Effector CD4-positive, alpha-beta T cell (primary cell): ENCODE measurements around the gene MLXIP.
"Not testable (repeated sequence)": the region's sequence is repeated elsewhere in the genome, so short reads cannot be mapped to it uniquely, and the experiment has no call there.

Source experiments
- DNase-seq: peaks from one replicate; pipeline ENCODE4 v3.0.0-alpha.2; 2020

The MLXIP gene

DNA sequence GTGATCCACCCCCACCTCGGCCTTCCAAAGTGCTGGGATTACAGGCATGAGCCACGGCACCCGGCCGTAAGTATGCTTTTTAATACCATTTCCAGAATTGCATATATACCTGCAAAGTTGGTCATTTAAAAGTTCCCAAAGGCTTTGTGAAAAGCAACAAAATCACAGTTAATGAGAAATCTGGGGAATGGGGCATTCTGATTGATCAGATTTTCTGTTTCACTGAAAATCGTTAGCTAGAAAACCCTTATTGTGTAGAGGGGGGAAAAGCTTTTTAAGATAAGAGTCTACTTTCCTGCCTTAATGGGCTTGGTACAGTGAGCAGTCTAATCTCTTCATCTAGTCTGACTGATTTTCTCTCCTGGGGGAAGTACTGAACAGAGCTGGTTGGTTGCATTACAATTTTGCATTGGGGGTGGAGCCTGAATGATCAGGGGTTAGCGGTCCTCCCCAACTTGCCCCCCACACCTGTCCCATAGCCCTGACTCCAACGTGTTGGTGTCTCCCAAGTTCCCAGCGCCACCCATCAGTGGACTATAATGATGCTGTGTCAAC is 71.6 kb downstream of the MLXIP start:
- DNase-seq = no peak

DNA sequence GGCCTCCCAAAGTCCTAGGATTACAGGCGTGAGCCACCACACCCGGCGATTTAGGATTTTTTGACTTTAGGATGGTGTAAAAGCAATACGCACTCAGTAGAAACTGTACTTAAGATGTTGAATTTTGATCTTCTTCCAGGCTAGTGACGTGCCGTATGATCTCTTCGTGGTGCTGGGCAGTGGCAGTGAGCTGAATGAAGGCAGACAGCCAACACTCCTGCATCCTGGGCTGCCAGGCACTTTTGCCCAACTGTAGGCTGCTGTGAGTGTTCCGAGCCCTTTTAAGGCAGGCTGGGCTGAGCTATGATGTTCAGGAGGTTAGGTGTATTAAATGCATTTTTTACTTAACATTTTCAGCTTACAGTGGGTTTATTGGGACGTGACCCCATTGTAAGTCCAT is 74.2 kb downstream of the MLXIP start:
- DNase-seq = no peak

GRCh38 chr12:122155705-122156104 is 77.1 kb downstream of the MLXIP start:
- no peak for DNase-seq

- DNase-seq = no peak
Measured at GRCh38 chr12:122158700-122159285, 80.2 kb downstream of the MLXIP start.

DNA sequence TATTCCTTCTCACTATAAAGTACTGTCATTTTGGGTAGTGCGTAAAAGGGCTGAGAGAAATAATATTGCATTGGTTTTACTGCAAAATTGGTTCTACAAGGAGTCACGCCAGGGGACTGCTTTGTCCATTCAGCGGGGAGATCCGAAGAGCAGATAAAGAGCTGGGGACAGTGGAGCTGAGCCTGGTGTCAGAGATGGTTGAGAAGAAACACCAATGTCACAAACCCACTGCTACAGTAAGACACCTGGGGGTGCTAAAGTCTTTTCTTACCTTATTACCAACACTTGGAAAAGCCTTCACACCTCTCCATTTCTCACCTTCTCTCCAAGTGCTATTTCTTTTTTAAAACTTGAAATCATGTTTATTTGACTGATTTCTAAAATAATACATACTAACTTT is 81.3 kb downstream of the MLXIP start:
- DNase-seq = no peak

- no peak for DNase-seq
Measured at GRCh38 chr12:122160761-122161160, 82.2 kb downstream of the MLXIP start.

DNA sequence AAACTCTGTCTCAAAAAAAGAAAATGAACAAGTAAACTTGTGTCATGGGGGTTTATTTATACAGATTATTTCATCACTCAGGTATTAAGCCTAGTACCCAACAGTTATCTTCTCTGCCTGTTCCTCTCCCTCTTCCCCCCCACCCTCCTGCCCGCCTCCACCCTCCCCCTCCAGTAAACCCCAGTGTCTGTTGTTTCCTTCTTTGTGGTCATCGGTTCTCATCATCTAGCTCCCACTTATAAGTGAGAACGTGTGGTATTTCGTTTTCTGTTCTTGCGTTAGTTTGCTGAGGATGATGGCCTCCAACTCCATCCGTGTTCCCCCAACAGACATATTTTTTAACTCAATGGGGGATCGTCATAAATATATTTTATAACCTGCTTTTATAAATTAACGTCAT is 83.1 kb downstream of the MLXIP start:
- no peak for DNase-seq

GRCh38 chr12:122162976-122163375 is 84.4 kb downstream of the MLXIP start:
- no peak for DNase-seq

- no peak for DNase-seq
Measured at GRCh38 chr12:122166422-122167349, 88.1 kb downstream of the MLXIP start.

DNA sequence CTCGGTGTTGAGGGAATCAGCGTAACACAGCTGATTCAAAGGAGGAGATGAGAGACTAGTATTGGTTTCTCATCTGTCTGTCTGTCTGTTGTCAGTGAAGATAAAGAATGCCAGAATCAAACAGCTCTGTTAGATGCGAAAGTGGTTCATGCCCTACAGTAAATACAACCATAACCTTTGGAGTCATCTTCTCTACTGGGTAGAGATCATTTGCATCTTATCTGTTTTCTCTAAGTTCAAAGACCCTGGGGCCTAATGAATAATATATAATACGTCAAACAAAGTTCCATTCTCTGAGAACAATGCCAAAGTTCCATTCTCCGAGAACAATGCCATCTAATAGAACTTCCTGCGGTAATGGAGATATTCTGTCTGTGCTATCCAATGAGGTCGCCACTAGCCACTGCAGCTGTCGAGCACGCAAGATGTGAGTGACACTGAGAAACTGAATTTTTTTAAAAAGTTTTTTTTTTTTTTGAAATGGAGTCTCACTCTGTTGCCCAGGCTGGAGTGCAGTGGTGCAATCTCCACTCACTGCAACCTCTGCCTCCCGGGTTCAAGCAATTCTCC is 88.9 kb downstream of the MLXIP start:
- no peak for DNase-seq

DNA sequence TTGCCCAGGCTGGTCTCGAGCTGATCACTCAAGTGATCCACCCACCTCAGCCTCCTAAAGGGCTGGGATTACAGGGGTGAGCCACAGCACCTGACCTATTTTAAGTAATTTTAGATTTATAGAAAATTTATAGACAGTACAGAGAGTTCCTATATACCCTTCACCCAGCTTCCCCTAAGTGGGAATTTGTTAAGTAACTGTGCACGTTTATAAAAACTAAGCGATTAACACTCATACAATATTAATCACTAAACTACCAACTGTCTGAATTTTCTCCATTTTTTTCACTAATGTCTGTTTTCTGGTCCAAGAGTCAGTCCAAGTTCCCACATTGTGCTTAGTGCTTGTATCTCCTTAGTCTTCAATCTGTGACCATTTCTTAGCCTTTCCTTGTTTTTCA is 89.9 kb downstream of the MLXIP start:
- no peak for DNase-seq

GRCh38 chr12:122171399-122171798 is 92.8 kb downstream of the MLXIP start:
- DNase-seq = no peak

DNA sequence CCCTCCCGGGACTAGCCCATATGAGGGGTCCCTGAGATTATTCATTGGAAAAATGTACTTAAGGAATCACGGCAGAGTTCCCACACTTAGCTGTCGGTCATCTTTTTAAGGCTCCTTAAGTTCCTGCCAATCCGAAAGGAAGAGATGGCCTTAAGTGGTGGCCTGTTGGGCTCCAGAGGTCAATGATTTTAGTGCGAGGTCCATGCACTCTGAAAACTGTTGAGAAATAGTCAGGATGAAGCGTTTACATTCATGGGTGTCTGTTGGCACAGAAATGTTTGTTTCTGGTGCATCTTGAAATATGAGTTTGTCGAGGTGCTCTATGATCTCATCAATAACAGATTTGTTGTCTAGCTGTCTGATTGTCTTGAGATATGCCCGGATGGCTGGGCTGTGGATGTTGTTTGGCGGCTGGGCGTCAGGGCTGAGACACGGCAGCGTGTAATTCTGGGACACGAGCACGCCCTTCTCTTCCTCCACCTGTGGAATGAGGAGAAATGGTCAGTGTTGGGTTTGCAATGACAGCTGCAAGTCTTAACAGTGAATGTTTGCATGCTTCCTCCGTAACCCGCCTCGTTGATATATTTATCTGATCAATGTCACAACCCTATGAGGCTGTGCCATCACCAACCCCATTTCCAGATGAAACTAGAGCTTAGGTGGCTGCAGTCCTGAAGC is 93.8 kb downstream of the MLXIP start:
- no peak for DNase-seq

GRCh38 chr12:122174155-122174845 is 95.7 kb downstream of the MLXIP start, which contains the start of gene IL31:
IL31 (minus strand) TSS chr12:122174221; CDS start chr12:122174172, 49 bp downstream.
- DNase-seq = no peak

GRCh38 chr12:122176473-122176872 is 97.9 kb downstream of the MLXIP start:
- not testable (repeated sequence) for DNase-seq

DNA sequence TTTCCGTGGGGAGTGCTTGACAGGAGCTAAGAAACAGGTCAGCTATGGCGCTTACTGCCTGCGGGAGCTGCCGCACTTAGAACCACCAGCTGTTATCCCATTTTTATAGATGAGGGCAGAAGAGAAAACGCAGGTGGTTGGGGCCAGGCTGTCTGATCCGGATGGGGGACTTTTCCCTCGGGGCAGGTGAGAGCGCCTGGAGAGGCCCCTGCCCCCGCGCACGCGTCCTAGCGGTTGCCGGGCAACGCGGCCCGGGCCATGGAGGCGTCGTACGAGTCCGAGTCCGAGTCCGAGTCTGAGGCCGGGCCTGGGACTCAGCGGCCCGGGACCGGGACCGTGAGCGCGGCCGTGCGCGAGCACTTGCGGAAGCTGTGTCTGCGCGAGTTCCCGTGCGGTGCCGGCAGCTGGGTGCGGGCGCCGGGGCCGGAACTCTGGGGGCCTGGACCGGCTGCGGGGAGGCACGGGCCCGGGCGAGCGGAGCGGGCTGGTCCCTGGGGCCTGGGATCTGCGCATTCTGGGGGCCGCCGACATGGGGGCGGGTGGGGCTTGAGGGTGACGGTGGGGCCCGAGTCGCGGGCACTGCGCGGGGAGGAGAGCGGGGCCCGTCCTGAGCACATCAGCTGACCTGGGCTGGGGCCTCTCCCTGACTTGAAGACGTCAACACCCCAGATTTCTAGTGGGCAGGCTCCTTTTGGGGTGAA is 104.5 kb downstream of the MLXIP start, which contains the start of gene LRRC43:
LRRC43 (plus strand) TSS at position 237 of the 701 bp plus-strand sequence; CDS start at position 259, 22 bp downstream.
- DNase-seq = no peak

GRCh38 chr12:122183588-122183940 is 105.0 kb downstream of the MLXIP start:
- DNase-seq = no peak

DNA sequence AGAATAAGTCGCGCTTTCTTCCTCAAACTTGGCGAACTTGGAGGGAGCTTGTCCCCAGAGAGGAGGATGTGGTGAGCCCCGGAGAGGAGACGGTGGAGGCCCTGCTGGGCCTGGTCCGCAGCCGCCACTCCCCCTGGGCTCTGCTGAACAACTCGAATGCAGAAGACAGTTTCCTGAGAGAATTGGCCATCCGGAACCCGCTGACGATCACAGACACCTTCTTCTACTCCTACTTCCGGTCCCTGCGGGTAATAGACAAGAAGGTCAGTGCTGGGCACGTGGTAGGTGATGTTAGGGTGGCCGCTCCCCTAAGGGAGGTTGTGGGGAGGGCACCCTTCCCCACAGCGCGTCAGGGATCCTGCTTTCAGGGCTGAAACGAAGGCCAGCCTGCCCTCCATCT is 106.0 kb downstream of the MLXIP start:
- no peak for DNase-seq

DNA sequence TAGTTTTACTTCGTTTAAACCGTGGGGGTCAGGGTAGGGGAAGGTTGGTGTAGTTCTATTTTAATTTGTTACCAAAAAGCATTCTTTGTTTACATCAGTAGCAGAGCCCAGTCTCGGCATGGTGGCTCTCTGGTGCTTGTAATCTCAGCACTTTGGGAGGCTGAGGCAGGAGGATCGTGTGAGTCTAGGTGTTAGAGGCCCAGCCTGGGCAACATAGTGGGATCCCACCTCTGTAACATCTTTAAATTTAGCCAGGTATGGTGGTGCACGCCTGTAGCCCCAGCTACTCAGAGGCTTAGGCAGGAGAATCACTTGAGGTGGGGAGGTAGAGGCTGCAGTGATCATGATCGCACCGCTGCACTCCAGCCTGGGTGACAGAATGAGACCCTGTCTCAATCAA is 106.5 kb downstream of the MLXIP start:
- DNase-seq = no peak

GRCh38 chr12:122185494-122186082 is 107.0 kb downstream of the MLXIP start:
- no peak for DNase-seq

DNA sequence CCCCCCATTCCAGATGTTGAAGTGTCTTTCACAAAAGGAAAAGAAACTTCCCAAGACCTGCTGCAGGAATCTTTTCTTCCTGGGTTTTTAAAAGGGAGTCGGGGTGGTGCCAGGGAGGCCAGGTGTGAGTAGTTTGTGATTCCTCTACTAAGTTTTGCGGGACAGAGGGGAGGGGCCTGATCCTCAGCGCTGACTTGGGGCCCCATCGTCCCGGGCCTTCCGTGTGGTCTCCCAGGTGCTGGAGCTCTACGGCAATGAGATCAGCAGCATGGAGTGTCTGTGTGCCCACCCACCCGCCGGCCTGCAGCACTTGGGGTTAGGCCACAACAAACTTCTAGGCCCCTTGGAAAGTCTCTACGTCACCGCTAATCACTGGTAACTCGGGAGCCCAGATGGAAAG is 108.9 kb downstream of the MLXIP start:
- no peak for DNase-seq
